ENCODE measurements around the gene RAB27A. TPM values are rescaled to one million over a fixed set of nuclear protein-coding genes. Genes with fewer than 3 reads are reported as not detected.

The RAB27A gene
- total RNA-seq, 1 experiment from 2014 or later: 28.9 TPM

- Mint-ChIP-seq H3K4me3 (ENCODE audit: low read depth, unreplicated experiment) (no peak overlapping the region), H3K4me1 (ENCODE audit: low read depth, unreplicated experiment) (no peaks in the 10 kb centered on the region), H3K27ac (ENCODE audit: unreplicated experiment) (no peak overlapping the region), H3K9me3 (ENCODE audit: low read depth, unreplicated experiment) (no peaks in the 10 kb centered on the region), H3K36me3 (ENCODE audit: insufficient read depth, unreplicated experiment) (no peaks in the 10 kb centered on the region), H3K27me3 (ENCODE audit: unreplicated experiment) (no peaks in the 10 kb centered on the region)
- CTCF ChIA-PET: no interaction called here
- BruUV-seq (replicated peaks): no TSS peak
- intact Hi-C loops (cut with micrococcal nuclease; ENCODE audit: unreplicated experiment): no loop called here
- no peak for DNase-seq
- no peak for TF ChIP-seq CTCF (IDR thresholded peaks at IDR 0.05; ENCODE audit: unreplicated experiment)
Measured at GRCh38 chr15:55266547-55266946, 23.1 kb downstream of the RAB27A start.

GRCh38 chr15:55260562-55261131 is 29.0 kb downstream of the RAB27A start:
- DNase-seq: no peak
- H3K9me3 Mint-ChIP-seq (ENCODE audit: low read depth, unreplicated experiment): peaks cover 3% of the 10 kb centered on the region
- no peaks in the 10 kb centered on the region for H3K27me3 Mint-ChIP-seq (ENCODE audit: unreplicated experiment)
- CTCF ChIA-PET: no interaction called here
- peaks cover 14% of the 10 kb centered on the region for H3K4me1 Mint-ChIP-seq (ENCODE audit: low read depth, unreplicated experiment)
- BruUV-seq (replicated peaks): no TSS peak
- no peak overlapping the region for H3K4me3 Mint-ChIP-seq (ENCODE audit: low read depth, unreplicated experiment)
- no peaks in the 10 kb centered on the region for H3K36me3 Mint-ChIP-seq (ENCODE audit: insufficient read depth, unreplicated experiment)
- intact Hi-C loops (cut with micrococcal nuclease; ENCODE audit: unreplicated experiment): no loop called here
- no peak for TF ChIP-seq CTCF (IDR thresholded peaks at IDR 0.05; ENCODE audit: unreplicated experiment)
- H3K27ac Mint-ChIP-seq (ENCODE audit: unreplicated experiment): no peak overlapping the region

- Mint-ChIP-seq H3K4me3 (ENCODE audit: low read depth, unreplicated experiment) (no peak overlapping the region), H3K9me3 (ENCODE audit: low read depth, unreplicated experiment) (peaks cover 3% of the 10 kb centered on the region), H3K36me3 (ENCODE audit: insufficient read depth, unreplicated experiment) (no peaks in the 10 kb centered on the region), H3K27me3 (ENCODE audit: unreplicated experiment) (no peaks in the 10 kb centered on the region), H3K27ac (ENCODE audit: unreplicated experiment) (no peak overlapping the region), H3K4me1 (ENCODE audit: low read depth, unreplicated experiment) (peaks cover 30% of the 10 kb centered on the region)
- no TSS peak for BruUV-seq (replicated peaks)
- TF ChIP-seq CTCF (IDR thresholded peaks at IDR 0.05; ENCODE audit: unreplicated experiment): no peak
- DNase-seq: no peak
- intact Hi-C loops (cut with micrococcal nuclease; ENCODE audit: unreplicated experiment): no loop called here
- CTCF ChIA-PET: interaction anchor here (0.5 kb wide), 1 partner anchor 125 kb away, joined by 4 read pairs; no protein-coding TSS in a partner anchor
Measured at GRCh38 chr15:55257938-55258337, 31.7 kb downstream of the RAB27A start.

GRCh38 chr15:55257012-55257670 is 32.5 kb downstream of the RAB27A start:
- intact Hi-C loops (cut with micrococcal nuclease; ENCODE audit: unreplicated experiment): no loop called here
- no TSS peak for BruUV-seq (replicated peaks)
- peaks cover 3% of the 10 kb centered on the region for H3K9me3 Mint-ChIP-seq (ENCODE audit: low read depth, unreplicated experiment)
- no peak for DNase-seq
- no peak for TF ChIP-seq CTCF (IDR thresholded peaks at IDR 0.05; ENCODE audit: unreplicated experiment)
- H3K4me1 Mint-ChIP-seq (ENCODE audit: low read depth, unreplicated experiment): peaks cover 30% of the 10 kb centered on the region
- H3K27ac Mint-ChIP-seq (ENCODE audit: unreplicated experiment): no peak overlapping the region
- H3K4me3 Mint-ChIP-seq (ENCODE audit: low read depth, unreplicated experiment): no peak overlapping the region
- CTCF ChIA-PET: no interaction called here
- no peaks in the 10 kb centered on the region for H3K36me3 Mint-ChIP-seq (ENCODE audit: insufficient read depth, unreplicated experiment)
- no peaks in the 10 kb centered on the region for H3K27me3 Mint-ChIP-seq (ENCODE audit: unreplicated experiment)
